NCI-H2107 treated with DMSO at 0.1 percent for 48 hours (cell line): ENCODE measurements around the gene RARA.

Experiments used
- DNase-seq: peaks from one replicate; lab custom pipeline; 2025; ENCODE audit not compliant: unreplicated experiment; lab: John Stamatoyannopoulos, UW

The RARA gene

DNA sequence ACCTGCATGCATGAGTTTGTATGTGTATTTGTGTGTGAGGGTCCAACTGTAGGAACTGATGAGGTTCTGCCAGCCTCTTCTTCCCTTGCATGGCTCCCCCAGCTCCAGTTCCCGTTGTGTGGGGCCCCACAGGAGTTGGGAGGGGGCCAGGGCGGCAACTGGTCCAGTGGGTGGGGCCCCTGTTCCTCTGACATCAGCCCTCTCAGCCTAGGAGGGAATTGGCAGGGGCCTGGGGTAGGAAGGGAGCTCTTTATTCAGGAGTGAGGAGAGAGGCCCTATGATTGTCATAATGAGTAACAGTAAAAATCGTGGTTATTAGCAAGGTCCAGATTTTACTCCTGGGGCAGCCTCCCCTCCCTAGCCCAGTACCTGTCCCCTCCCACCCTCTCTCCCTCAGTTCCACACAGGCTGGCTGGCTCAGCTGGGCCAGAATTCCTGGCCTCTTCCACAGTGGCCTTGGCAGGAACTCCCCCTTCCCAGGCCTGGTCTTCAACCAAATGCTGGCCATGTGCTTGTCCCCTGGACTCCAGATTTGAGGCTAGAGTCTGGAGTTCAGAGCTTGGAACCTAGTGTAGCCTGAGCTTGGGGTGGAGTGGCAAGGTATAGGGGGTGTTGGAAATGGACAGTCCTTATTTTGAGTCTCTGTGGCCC is 18.9 kb downstream of the RARA start:
- DNase-seq: no peak

DNA sequence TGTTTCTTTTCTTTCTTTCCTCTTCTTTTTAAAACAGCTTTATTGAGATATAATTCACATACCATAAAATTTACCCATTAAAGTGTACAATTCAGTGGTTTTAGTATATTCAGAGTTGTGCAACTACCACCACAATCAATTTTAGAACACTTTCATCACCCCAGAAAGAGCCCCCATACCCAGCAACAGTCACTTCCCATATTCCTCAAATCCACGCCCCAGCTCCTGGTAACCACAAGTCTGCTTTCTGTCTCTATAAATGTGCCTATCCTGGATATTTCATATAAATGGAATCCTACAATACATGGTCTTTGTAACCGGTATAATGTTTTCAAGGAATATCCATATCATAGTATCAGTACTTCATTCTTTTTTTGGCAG is 19.4 kb downstream of the RARA start:
- DNase-seq: no peak

DNA sequence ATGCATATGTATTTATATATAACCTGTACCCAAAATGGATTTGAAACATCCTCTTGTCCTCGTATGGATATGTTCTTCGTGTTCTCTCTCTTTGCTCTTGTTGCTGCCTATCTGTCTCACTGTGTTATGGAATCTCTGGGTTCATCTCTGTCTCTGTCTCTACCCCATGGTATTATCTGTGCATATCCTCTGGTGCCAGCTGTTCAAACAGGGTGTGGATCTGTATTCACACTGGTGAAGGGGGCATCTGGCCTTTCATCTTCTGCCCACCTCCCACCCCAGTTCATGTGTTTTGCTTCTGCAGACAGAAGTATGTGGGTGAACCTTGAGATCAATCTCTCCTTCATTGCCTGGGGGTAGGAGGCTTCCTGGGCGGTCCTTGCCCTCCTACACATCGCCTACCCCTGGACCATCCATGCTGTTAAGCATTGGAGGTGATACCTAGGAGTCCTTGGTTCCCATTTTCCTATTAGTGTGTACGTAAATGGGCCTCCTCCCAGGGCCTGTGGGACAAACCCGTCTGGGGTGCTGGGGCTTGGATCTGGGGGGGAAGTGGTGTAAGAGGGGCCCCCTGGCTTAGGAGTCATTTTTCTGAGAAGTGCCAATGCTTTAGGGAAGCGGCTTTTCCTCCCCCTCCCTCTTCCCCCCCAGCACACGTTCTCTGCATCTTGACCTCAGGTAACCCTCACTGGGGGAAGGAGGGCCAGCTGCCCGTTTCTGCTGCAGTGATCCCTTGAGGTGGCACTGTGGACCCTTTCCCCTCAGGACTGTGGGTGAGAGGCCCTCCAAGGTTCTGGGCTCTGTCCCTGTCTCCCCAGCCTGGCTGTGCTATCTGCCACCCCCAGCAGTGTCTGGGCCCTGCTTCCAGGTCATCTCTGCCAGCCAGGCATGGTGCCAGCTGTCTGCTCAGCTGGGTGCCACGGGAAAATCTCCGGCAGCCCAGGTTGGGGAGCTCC is 21.1 kb downstream of the RARA start:
- no peak for DNase-seq

DNA sequence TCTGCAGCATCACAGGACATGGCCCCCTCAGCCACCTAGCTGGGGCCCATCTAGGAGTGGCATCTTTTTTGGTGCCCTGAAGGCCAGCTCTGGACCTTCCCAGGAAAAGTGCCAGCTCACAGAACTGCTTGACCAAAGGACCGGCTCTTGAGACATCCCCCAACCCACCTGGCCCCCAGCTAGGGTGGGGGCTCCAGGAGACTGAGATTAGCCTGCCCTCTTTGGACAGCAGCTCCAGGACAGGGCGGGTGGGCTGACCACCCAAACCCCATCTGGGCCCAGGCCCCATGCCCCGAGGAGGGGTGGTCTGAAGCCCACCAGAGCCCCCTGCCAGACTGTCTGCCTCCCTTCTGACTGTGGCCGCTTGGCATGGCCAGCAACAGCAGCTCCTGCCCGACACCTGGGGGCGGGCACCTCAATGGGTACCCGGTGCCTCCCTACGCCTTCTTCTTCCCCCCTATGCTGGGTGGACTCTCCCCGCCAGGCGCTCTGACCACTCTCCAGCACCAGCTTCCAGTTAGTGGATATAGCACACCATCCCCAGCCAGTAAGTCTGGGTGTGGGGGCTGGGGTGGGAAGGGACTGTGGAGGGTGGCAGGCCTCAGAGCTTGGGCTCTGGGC is 22.0 kb downstream of the RARA start:
- DNase-seq: no peak

DNA sequence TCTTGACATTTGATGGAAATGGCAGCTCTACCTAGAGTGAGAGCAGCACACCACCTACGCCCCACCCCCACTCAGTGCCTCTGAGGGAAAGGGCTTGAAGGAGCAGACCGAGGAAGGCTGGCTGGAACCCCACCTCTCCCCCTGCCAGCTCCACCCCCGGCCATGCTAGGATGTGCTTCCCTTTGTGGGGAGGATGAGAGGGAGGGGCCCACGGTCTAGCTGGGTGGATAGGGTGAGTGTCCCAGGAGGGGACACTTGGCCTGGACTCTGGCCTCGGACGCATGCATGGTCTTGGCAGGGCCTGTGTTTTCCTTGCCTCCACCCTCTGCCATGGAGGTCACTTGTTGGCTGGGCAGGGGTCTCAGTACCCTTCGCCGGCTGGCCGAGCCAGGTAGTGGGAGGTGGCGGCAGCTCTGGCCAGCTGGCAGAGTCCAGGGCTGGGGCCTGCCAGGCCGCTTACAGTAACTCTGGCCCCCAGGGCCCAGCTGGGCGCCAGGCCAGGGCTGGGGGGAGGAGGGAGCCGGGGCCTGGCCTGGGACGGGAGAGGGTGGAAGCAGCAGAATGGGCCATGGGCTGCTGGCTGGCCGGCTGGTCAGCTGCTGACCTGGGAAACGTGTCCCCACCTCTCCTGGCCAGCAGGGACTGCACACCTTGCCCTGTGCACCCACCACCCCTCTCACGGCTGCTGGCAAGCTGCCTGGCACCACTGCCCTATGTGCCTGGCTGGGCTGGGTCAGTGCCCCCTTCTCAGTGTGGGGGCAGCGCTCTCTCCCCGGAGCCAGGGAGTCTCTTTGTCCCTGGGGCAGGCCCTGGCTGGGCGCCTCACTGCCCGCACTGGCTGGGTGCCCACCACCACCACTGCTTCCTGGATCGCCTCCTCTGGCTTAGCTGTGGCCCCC is 23.0 kb downstream of the RARA start:
- DNase-seq: no peak

DNA sequence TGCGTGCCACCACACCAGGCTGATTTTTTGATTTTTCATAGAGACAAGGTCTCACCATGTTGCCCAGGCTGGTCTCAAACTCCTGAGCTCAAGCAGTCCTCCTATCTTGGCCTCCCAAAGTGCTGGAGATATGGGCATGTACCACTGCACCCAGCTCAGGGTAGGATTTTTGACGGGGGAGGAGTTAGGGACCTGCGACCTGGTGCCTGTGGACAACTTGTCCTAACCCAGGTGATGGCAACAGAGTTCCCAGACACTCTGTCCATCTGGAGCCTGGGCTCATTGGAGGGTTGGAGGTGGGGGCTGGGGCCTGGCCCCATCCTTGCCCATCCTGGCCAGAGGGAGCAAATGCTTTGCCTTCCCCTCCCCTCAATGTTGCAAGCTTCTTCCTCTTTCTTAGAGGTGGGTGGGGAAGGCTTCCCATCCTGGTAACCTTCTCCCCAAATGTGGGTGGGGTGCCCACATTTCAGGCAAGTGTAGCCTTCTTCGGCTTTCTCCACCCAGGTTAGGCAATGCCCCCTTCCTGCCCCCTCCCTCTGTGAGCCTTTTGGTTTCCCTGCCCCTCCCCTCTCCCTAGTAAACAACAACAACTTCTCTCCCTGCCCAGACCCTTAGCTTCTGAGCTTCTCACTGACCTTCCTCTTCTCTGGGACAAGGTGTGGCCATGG is 24.9 kb downstream of the RARA start:
- DNase-seq: no peak

DNA sequence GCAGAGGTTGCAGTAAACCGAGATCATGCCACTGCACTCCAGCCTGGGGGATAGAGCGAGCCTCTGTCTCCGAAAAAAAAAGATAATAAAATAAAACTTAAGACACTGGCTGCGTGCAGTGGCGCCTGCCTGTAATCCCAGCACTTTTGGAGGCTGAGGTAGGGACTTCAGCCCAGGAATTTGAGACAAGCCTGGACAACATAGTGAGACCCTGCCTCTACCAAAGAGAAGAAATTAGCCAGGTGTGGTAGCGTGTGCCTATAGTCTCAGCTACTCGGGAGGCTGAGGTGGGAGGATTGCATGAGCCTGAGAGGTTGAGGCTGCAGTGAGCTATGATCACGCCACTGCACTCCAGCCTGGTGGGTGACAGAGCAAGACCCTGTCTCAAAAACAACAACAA is 26.6 kb downstream of the RARA start:
- no peak for DNase-seq

DNA sequence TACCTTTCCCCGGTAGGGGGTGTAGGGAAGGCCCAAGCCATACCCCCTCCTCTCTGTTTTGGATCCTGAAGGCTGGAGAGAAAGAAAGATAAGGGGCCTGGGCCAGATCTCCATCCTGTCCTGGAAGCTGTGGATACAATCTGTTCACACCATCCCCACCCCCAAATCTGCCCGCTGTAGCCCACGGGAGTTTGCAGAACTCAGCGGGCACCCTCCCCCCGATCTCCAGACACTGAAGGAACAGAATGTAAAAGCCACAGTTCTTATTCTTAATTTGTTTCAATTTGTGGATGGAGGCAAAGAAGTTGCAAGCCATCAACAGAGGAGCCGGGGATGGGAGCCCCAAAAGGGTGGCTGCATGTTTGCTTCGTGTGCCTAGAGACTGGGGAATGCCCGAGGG is 28.4 kb downstream of the RARA start:
- no peak for DNase-seq

DNA sequence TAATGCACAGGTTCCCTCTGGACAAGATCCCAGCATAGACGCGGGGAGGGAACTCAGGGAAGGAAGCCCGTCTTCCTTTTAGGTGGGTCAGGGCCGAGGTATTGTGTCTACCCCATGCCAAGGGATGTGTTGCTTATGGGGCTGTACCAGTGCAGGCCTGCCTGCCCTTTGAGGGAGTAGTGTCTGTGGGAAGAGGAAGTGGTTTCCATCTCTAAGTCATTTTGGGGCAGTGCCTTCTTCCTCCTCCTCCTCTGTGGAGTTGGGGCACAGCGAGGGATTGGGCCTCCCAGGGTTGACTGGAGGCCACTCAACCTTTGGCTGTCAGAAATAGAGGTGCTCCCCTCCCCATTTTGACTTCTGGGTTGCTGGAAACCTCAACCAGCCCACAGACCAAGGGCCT is 29.1 kb downstream of the RARA start:
- DNase-seq: no peak

DNA sequence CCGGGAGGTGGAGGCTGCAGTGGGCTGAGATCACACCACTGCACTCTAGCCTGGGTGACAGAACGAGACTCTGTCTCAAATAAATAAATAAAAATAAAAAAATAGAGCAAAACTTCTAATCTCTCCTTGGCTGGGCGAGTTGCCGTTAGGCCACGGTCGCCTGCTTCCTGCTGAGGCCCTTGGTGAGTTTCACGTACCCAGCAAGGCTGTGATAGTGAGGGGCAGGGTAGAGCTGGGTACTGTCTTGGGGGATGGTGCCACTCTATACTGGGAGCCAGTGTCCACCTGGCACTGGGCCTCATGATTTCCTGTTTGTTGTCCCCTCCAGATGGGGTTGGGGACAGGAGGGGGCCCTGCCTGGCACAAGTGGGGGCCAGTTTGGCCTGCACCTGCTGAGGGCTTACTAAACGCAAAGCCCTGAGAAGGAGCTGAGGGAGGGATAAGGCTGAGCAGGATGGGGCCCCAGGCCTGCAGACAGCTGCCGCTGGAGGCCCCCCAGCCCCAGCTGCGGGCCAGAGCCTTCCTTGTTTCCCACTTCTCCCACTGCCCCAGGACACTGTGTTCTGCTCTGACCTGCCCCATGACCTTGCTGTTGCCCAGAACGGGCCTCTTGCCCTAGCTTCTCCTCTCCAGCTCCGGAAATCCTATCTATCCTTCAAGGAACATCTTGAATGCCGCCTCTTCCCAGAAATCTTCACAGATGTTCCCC is 30.1 kb downstream of the RARA start:
- no peak for DNase-seq

DNA sequence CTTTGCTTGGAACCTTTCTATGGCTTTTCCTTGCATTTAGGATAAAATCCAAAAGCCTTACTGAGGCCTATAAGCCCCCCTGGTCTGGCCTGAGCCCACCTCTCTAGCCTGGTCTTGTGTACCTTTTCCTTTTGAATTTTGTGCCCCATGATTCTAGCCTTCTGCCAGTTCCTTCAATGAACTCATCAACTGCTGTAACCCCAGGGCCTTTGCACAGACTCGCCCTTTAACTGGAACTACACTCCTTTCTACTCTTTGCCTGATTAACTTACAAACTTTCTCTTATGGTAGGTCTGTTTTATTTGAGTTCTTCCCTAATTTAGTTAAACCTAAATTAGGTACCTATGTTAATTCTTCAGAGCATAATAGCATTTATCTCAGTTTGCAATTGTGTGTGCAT is 31.3 kb downstream of the RARA start:
- no peak for DNase-seq

DNA sequence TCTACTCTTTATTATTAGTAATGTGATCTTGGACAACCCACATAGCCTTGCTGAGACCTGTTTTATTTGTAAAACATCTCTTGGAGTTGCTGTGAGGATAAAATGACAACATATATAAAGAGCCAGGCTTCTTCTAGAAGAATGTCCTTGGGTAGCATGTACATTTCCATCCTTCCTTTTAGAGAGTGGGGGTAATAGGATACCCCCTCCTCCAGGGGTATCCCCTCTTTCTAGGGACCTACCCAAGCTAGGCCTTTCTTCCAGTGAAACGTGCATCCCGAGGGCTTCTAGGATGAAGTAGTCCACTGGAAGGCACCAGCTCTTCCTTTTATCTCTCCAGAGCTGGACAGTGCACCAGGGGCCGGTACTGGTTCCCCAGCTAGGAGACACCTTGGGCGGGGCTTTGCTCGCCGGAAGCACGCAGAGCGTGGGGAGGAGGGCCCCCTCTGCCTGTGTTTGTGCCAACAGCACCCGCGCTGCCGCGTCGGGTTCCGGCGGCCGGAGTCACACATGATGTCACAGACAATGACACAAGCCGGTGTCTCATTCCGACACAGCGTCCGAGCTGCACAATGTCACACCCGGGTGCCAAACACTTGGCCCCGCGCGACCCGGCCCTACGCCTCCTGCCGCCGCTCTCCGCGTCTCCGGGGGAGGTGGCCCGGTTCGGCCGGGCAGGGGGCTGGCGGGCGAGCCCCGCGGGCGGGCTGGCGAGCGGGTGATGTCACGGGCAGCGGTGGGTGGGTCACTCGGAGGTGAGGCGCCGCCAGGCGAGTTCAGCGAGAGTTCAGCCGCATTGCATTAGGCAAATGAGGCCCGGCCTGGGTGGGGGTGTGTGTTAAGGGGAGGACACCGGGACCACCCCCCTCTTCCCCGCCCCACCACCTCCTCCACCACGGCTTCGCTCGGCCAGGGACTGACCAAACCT is 32.2 kb downstream of the RARA start:
- peak; percentile 23 for DNase-seq

DNA sequence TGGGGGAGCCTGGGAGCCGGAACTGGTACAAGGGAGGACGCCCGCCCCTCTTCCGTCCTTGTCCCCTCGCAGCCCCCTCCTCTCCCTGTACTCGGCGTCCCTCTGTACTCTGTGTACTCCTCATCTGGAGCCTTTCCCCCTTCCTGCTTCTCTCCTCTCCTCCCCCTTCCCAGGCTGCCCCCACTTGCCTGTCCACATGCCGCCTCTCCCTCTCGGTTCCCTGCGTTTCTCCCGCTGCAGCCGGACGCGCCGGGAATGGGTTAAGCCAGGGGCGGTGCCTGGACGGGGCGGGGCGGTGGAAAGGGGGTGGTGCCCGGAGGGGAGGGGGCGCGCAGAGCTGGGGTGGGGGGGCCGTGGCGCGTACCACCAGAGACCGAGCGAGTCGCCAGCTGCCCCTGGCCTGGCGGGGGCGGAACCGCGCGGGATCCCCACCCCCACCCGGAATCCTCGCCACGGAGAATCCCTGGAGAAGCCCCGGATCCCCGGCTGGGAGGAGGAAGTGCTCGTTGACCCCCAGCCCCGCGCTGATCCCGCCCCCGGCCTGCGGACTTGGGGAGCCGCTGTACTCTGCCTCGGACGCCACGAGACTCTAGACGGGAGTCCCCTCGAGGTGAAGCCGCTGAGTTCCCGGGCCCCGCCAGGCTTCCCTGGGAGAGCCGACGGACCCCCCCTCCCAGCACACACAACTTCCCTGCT is 33.0 kb downstream of the RARA start:
- no peak for DNase-seq

DNA sequence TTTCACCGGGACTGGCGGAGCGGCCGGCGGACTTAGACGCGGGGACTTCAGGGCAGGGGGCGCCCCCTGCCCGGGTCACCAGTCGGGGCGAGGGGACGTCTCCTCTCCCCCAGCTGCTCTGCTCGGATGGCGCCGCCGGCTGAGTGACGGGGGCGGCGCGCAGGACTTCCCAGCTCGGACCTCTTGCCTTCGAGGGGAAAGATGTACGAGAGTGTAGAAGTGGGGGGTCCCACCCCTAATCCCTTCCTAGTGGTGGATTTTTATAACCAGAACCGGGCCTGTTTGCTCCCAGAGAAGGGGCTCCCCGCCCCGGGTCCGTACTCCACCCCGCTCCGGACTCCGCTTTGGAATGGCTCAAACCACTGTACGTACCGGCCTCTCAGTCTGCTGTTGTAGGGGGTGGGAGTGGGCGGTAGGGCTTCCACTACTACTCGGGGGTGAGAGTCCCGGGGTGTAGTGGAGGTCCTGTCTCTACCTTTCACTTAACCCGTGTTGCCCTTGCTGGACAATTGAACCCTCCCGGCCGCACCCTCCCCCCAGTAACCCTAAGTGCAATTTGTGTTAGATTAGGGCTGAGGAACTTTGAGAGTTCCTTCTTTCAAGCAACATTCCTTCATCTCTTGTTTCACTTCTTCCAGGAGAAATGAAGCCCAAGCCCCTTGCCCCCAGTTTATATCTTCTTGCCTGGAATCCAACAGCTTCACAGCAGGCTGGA is 33.7 kb downstream of the RARA start:
- no peak for DNase-seq

DNA sequence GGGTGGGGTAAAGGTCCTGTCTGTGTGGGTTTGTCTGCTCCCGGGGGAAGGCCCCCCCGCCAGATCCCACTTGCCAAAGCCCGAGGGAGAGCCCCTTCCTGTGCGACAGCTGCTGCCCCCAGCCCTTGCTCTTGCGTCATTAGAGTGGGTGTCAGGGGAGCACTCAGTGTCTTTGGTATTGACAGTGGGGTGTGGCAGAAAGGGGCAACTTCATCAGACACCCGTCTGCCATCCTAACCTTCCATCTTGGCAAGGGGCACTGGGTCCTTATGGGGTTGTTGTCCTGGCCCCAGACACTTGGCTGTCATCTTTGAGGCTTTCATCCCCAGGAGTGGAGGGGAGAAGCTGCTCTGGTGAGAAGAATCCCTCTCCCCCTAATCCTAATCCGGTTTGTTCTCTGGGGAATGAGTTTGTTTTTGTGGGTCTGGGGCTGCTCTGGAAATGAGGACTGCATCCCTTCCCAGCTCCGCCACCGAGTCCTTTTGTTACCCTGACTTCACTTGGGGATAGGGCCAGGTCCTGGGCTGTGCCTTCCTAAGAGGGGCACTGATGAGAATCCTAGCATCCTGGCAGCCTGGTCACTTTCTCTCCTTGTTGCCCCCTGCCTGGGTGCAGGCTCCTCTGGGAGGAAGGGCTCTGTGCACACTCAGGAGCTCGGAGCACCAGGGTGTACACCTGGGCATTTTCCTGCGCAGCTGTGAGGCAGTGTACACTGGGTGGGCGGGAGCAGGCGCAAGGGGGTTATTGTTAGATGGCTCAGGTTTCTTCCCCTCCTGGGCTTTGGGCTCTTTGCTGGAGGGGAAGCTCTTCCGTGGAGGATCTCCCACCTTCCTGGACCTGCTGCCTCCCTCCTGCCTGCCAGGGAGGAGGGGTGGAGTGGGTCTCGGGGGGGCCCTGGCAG is 34.5 kb downstream of the RARA start:
- peak; percentile 42 for DNase-seq

DNA sequence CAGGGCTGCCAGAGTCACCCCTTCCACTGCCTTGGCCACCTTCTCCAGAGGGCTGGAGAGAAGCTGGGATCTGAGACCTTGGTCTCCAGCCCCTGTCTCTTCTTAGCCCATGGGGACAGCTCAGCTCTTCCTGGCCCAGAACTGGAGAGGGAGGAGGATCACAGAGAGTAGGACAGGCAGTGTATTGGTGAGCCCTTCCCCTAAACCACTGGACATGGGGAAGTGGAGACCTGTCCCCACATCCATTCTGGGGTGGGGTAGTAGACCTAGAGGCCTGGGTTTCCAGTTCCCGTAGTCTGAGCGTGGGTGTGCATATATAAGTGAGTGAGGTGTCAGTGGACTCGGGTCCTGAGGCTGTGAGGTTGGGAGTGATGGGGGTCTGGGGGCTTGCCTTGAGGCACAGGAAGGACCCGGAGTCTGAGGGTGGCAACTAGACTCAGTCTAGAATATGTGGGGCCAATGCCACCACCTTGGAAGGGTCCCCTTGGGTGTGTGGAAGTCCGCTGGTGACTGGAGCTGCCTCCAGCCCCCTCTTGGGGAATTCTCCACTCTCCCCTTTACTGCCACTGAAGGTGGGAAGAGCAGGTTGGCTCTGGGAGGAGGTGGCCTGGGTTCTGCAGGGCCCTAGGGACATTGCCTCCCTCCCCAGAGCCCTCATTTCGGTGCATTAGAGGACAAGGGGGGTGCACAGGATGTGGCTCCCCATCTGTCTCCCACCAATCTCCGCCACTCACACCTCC is 35.6 kb downstream of the RARA start:
- no peak for DNase-seq
